Measurements from ENCODE around the gene SLC12A8.

DNA sequence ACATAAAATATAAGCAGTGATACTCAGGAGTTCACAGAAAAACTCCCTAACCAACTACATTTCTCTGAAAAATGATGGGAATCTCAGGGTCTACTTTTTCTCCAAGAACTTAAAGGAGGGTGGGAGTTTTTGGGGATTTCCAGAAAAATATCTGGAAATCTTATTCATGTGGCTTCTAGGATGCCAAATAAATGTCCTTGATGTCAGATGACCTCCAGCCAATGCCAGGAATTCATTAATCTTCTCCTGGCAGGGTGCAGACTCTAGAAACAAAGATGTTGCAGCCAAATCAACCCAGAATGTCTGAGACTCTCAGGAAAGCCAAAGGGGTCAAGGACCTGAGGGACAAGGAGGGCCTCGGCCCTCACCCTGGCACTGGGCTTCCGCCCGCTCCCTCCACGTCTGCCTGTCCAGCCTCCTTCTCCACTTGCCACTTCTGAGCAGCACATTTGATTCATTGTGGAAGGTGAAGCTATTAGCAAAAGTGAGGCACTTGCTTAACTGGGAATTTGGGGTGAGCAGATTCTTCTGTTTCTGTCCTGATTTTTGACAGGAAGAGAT, 94.8 kb downstream of the SLC12A8 start:
- no peak for TF ChIP-seq POLR2A (IDR thresholded peaks at IDR 0.05)
- TF ChIP-seq, protein P1, sequence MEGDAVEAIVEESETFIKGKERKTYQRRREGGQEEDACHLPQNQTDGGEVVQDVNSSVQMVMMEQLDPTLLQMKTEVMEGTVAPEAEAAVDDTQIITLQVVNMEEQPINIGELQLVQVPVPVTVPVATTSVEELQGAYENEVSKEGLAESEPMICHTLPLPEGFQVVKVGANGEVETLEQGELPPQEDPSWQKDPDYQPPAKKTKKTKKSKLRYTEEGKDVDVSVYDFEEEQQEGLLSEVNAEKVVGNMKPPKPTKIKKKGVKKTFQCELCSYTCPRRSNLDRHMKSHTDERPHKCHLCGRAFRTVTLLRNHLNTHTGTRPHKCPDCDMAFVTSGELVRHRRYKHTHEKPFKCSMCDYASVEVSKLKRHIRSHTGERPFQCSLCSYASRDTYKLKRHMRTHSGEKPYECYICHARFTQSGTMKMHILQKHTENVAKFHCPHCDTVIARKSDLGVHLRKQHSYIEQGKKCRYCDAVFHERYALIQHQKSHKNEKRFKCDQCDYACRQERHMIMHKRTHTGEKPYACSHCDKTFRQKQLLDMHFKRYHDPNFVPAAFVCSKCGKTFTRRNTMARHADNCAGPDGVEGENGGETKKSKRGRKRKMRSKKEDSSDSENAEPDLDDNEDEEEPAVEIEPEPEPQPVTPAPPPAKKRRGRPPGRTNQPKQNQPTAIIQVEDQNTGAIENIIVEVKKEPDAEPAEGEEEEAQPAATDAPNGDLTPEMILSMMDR (IDR thresholded peaks at IDR 0.05): no peak

All from adrenal gland (tissue), 5 donors.